ENCODE results near the gene ABLIM2.
A peak's percentile ranks its signal among the peaks of the same experiment; 100 is the strongest.

The ABLIM2 gene

DNA sequence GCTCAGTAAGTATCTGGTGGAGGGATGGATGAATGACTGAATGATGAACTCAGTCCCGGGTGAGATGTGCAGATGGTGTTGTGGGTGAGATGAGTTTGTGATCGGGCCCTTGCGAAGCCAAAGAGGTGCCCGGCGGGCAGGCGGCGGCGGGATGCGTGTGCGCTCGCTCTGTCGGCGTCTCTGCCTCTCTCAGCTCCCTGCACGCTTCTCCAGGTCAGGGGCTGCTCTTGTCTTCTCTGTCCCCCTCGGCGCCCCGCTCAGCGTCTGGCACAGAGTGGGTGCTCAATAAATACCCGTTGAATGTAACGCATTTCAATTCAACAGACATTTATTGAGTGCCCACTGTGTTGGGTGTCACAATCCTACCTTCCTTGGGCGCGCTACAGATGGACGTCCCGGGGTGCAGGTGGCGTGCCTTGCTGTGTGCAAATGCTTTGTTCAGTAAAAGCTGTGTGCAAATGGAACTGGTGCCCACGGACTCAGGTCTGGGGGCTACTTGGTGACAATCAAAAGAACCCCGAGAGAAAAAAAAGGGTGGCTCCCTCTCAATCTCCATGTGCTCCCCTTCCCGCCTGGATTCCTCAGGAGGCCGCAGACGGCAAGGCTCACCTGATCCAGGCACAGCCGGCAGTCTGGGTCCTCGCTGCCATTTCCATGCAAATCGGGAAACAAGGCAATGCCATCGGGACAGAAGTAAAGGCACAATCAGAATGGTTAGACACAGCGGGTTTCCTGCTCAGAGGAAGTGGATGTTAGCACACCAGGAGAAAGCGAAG, 153.4 kb downstream of the ABLIM2 start:
- no peak for DNase-seq (ENCODE audit: low read depth in 2 of 2)

DNA sequence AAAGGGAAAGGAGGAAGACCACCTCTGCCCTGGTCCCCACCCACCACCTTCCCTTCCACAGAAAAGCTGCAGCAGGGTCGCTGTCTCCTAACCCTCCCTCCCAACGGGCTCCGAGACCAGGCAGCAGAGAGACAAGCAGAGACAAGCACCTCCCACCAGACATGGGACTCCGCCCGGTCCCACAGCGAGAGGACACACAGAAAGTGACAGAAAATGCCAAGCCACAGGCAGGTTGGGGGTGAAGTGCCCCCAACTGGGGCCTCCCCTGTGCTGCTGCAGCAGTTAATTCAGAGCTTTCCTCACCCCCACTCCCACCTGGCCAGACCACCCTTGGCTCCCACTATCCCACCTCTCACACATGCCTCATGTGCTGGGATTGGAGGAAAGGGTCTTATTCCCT, 154.5 kb downstream of the ABLIM2 start:
- DNase-seq (ENCODE audit: low read depth in 2 of 2) = no peak

DNA sequence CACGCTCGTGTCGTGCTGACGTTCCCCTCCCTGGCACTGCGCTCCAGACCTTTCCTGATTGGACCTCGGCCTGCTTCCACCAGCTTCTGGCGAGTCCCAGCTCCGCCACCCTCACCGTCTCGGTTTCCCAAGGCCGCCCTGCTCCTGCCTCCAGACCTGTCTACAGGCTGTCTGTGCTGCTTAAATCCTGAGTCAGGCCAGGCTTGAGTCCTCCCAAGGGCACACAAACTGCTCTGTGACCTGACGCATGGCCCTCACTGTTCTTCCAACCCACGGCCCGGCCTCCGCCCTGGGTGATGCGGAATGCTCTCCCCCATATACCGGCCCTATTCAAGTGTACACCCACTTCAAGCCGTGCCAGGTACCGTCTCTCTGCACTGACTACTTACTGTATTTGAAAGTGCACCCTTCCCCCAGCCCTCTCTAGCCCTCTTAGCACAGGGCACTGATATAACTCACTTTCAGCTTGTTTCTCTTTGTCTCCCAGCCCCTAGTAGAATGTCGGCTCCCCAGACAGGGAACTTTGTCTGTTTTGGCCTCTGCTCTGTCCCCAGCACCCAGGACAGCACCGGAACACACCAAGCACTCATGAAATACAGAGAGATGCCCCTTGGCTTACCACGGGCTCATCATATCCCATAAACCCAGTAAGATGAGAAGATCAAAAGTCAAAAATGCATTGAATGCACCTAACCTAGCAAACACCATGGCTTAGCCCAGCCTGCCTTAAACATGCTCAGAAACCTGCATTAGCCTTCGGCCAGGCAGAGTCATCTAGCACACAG, 155.9 kb downstream of the ABLIM2 start:
- no peak for DNase-seq (ENCODE audit: low read depth in 2 of 2)

DNA sequence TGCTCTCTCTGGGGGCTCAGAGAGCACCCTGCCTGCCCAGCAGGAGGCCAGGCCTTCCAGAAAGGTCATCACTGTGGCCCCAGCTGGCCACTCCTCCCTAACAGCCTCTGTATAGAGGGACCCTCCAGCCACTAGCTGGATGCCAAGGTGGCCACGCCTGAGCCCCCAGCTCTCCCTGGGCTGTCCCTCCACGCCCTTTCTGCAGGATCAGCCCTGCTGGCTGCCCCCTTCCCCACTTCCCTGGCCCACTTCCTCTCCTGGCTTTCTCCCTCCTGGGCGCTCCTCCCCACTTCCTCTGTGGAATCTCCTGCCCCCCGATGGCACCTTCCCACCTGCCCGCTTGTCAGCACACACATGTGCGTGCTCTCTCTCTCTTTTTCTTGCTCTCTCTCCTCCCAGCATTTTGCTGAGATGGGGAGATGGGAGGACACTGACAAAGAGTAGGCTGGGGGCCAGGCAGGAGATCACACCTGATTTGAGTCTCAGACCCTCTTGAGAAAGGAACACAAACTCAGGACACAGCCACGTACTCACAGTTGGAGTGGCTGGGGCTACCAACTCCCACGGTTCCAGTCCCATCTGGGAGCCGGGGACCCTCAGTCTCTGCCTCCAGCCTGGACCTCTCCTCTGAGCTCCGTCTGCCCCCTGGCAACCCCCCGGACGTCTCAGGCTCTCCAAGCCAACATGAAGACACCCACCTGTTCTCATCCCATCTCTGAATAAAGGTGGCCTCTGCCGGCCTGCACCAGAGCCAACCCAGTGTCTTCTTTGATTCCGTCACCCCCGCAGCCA, 156.9 kb downstream of the ABLIM2 start:
- no peak for DNase-seq (ENCODE audit: low read depth in 2 of 2)

DNA sequence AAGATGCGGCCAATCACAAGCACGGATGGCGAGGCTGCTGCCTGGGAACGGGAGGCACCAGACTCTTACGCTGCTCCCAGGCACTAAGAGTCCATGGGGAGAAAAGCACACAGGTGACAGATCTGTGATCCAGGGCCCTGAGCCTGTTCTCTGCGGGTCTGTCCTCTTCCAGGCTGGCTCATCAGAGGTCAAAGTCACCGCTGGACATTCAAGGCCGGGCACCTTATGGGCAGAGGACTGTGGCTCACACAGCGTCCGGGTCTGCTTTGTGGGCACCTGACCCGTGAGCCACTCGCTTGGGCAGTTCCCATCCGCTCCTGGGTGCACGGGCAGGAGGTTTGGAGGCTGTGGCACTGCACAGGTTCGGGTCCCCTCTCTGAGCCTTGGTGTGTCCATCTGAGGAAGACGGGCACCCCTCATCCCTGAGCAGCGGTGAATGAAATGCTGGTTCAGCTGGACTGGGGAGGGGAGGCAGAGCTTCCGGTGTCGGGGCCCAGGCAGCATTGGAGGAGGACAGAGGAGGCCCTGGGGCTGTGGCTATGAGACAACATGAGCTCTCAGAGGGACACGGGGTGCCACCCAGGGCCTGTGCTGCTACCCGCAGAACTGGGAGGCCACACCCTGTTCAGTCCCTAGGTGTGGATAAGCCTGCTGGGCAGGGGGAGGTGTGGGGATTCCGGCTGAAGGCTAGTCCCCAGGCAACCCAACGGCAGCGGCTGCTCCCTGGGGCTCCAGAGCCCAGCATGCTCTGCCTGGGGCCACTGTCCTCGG, 157.7 kb downstream of the ABLIM2 start:
- DNase-seq (ENCODE audit: low read depth in 2 of 2) = no peak

DNA sequence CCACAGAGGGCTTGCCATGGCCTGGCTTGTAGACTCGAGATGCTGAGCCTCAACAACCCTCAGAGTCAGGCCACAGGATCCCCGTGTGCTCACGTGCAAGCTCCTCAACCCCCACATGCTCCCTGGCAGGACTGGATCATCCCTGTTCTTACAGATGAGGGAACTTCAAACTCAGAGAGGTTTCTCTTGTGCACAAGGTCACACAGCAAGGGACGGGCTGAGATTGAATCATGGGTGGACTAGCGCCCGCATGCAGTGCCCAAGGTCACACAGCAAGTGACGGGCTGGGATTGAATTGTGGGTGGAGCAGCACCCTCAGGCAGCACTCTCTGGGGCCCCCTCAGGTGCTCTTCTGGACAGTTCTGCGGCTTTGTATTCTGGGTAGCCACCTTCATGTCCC, 158.4 kb downstream of the ABLIM2 start:
- DNase-seq (ENCODE audit: low read depth in 2 of 2) = no peak

DNA sequence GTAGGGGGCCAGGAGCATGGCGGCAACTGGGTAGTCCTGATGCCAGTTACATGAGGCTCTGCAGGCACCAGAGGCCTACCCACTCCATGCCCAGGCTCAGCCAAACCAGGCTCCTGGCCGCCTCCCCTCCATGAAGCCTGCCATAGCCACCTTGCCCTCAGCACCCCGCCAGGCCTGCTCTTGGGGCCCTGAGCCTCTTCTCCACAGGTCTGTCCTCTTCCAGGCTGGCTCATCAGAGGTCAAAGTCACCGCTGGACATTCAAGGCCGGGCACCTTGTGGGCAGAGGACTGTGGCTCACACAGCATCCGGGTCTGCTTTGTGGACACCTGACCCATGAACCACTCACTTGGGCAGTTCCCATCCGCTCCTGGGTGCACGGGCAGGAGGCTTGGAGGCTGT, 158.9 kb downstream of the ABLIM2 start:
- no peak for DNase-seq (ENCODE audit: low read depth in 2 of 2)

DNA sequence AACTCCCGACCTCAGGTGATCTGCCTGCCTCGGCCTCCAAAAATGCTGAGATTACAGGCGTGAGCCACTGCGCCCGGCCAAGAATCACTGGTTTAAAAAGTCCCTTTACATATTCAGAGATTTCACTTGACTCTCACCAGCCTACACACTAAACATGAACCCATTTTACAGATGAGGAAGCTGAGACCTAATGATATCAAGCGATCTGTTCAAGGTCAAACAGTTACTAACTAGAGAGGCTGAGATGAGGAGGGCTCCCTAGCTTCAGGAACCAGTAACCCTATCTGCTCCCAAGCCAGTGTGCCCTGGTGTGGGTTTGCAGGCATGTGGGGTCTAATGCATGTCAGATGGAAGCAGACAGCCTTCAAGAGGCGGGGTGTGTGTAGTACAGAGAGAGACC, 159.3 kb downstream of the ABLIM2 start:
- no peak for DNase-seq (ENCODE audit: low read depth in 2 of 2)

DNA sequence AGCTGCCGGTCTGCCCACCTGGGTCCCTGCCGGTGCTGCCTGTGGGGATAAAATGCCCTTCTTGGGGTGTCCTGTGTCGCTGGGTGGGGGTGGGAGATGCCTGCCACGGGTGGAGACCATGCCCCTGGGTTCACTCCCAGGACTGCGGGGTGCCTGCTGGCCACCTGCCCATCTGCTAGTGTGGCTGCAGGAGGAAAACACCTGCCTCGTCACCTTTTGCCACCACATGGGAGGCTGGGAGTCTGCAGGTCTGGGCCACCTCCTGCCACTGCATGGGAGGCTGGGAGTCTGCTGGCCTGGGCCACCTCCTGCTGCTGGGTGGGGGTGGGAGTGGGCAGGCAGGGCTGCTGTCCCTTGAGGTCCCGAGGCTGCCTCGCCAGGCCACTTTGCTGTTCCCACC, 160.2 kb downstream of the ABLIM2 start:
- DNase-seq (ENCODE audit: low read depth in 2 of 2) = no peak

DNA sequence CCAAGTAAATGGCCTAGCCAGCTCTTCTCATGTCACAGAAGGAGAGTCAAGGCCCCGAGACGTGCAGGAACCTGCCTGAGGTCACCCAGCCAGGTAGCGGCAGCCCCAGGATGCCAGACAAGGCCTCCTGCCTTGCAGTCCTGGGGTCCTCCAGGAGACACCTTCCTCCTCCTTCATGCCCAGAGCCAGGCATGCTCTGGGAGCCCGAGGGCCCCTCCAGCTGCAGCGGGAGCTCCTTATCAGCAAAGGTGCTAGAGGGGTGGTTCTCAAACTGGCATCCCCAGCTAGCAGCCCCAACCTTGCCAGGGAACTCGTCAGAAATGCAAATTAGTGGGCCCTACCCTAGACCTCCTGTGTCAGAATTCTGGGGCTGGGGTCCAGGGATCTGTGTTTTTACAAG, 162.7 kb downstream of the ABLIM2 start:
- DNase-seq (ENCODE audit: low read depth in 2 of 2) = no peak

DNA sequence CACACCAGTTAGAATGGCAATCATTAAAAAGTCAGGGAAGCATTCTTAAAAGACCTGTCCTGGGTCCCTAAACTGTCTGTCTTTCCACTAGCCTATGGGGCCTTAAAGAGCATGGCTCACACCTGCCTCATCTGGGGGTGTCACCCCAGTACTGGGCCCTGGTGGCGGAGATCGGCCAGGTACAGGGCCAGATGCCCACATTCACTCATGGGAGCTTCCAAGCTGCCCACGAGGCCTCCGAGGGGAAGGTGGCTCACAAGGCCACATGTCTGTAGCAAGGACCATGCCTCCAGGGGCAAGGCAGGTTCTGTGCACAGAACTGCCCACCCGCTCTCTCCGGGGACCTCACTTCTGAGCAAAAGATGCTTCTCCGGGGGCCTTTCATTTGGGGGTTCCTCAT, 163.5 kb downstream of the ABLIM2 start:
- DNase-seq (ENCODE audit: low read depth in 2 of 2) = no peak

DNA sequence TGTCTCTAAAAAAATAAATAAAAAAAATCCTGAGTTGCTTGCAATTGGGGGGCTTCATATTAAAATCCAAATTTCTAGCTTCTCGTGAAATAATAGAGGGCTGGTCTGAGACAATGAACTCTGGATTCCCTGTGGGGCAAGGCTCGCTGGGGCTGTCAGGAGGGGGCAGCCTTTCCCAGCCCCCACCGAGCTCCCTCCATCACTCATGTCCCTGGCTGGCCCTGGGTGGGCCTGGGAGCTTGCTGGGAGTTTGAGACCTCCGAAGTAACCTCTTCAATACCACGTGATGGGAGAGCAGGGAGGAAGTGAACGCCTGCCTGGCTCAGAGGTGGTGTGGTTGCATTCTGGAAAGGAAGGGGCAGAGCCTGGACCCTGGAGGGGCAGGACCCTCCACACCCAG, 164.9 kb downstream of the ABLIM2 start:
- DNase-seq (ENCODE audit: low read depth in 2 of 2) = no peak

DNA sequence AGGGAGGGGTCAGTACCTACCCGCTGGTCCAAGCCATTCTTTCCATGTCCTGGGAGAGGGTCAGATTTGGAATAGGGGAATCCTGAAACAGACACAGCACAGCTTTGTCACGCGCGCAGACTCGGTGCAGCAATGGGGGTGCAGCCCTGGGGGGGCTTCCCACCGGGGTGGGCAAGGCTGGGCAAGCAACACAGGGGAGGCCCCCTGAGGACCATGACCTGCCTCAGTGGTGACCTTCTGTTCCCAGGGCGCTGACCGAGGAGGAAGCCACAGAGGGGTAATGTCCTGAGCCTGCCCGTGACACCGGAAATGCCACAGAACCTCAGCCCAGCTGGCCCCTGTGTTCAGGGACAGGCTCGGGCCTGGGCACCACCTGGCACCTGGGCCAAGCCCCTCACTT, 165.8 kb downstream of the ABLIM2 start:
- no peak for DNase-seq (ENCODE audit: low read depth in 2 of 2)

DNA sequence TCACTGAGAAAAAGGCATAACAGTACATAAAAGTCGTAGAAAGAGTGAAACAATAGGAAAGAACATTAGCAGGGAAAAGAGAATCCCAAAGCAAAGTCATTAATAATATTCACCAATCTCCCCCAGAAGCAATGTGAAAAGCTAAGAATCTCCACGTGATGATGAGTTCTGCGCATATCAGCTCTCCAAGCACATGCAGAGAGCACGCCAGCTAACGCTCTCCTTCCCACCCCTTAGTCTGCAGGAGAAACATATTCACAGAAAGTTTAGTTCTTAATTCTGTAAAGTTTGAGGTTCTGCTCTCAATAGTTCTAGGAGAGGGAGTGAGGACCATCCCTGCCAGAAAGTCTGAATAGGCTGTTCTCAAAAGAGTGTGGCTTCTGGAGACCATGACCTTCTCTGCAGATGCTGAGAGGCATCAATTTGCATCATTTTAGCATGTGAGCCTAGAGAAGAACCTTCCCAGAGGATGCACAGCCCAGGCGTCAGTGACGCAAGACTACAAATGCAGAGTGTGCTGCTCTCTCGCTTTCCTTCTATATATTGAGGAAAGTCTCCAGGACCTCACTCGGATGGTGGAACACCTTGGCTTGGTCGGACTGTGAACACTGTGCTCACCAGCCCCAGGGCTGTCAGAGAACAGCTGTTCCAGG, 167.7 kb downstream of the ABLIM2 start:
- DNase-seq (ENCODE audit: low read depth in 2 of 2) = no peak

DNA sequence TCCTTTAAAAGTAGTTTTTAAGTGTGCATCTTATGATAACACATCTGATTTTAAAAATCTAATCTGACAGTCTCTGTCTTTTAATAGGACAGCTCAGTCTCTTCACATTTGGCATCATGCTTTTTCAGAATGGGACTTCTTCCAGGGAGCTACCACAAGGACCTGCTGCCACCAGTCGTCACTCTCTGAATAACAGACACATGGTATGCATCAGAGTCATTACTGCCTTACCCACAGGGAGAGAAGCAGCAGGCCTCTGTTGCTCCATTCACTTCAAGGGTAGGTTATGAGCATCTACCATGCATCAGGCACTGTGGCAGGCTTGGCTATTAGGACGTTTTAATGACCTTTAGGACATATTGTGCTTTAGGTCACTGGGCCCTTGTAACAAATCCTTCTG, 169.0 kb downstream of the ABLIM2 start:
- no peak for DNase-seq (ENCODE audit: low read depth in 2 of 2)

DNA sequence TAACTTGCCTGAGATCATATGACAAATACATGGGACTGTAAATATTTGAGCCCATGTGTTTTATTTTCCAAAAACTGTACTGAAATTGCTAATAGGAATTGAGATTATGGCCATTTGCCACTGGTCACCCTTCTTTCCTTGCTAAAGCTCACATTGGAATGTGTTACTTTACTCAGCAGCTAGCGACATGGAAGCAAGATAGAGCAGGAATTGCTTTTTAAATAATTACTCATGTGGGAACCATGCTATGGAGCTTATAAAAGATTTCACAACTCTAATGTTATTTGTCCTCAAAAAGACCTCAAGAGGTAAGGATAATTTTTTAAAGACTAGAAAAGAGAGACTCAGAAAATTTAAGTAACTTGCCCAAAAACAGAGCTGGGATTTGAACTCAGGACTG, 170.2 kb downstream of the ABLIM2 start:
- DNase-seq (ENCODE audit: low read depth in 2 of 2) = no peak

DNA sequence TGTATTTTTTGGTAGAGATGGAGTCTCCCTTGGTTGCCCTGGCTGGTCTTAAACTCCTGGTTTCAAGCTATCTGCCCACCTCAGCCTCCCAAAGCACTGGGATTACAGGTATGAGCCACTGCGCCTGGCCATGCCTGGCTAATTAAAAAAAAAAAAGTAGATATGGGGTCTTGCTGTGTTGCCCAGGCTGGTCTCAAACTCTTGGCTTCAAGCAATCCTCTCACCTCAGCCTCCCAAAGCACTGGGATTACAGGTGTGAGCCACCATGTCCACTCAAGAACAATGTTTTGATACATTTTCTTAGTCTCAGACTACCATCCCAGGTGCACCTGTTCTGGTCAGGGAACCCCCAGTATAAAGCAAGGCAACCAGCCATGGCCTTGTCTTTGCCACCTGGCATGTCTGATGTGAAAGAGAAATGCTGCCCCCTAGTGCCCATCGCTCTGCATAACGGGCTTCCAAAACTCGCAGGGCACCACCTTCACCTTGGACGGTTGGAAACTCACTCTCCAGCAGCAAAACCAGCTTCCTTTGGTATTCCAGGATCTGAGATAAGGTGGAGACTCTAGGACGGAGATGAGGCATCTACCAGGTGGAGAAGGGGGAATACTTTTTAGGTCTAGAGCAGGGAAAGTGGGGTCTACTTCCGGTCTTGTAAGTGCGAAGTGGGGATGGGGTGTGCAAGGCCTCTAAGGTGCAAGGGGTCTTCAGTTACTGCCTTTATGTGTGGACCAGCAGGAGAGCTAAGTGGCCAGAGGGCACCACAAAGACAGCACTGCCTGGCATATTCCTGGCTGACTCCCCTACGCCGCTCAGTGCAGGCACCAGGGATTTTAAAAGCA, 171.2 kb downstream of the ABLIM2 start:
- DNase-seq (ENCODE audit: low read depth in 2 of 2) = peak; percentile 33 to 59

DNA sequence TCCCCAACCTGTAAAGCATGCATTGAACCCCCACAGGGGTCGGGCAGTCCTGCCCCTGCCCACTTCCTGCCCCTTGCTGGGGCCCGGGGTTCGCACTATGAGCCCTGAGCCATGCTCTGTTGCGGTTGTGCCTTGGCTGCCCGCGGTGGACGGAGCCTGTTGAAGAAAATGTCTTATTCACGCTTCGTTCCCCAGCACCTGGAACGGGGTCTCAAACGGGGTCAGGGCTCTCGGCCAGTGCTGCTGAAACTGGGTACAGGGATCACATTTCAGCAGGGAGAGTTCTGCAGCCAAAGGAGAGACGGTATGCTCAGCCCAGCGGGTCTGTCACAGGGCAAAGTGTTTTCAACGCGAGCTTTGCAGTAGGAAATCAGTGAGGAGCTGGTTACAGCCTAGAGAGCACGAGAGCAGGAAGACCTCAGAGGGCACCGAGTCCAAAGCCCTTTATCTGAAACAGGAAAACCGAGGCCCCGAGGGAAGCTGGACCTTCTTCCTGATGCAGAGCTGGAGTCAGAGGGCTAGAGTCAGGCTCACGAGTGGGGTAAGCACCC, 172.6 kb downstream of the ABLIM2 start:
- no peak for DNase-seq (ENCODE audit: low read depth in 2 of 2)

DNA sequence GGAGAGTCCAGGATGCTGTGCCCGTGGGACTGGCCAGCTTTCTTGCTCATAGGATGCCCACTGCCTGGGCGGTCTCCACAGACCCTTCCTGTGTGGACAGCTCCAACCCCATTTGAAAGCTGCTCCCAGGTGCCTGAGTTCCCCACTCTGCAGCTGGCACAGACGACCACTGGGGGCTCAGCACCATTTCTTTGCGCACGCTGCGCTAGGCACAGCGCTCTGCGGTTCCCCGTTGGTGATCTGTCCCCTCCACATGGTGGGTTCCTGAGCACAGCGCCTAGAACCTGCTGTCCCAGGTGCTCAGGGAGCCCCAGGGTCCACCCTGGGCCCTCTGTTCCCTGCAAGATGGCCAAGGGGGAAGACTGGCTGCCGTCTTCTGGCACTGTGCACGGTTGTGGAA, 173.5 kb downstream of the ABLIM2 start:
- DNase-seq (ENCODE audit: low read depth in 2 of 2) = no peak

DNA sequence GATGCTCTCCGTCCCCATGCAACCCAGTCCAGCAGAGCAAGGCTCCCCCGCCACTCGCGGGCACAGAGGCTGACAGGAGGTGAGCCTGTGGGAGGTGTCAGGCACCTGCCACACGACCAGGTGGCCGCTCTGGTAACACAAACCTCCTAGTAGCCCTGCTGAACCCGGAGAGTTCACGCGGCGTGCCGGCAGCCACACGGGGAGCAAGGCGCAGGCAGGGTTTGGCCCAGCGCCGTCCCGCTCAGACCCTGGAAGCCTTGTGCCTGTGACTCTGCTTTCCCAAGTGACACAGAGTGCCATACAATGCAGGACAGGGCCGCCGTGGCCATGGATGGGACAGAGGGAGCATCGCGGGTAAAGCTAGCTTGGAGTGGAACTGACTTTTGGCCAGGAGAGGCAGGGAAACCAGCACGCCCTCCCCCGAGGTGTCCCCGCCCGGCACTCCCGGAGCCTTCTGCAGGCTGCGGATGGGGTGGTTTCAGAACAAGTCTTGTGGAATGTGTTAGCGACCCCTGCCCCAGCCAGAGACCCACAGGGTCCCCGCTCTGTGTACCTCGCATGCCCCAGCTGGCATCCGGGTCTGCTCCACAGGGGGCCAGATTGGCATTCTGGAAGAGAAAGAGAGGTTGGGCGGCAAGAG, 174.2 kb downstream of the ABLIM2 start:
- DNase-seq (ENCODE audit: low read depth in 2 of 2) = no peak

Measured in stimulated activated CD8-positive, alpha-beta memory T cell treated with anti-CD3 and anti-CD28 coated beads, Interleukin-2, amount 100 ng/mL, for 1 hour (primary cell).